ENCODE measurements around the gene JDP2. TPM values are rescaled to one million over a fixed set of nuclear protein-coding genes. Genes with fewer than 3 reads are reported as not detected.

The JDP2 gene
- total RNA-seq, 1 experiment from 2014 or later = 23.3 TPM

- TF ChIP-seq CTCF (IDR thresholded peaks at IDR 0.05) (no peak), NR2C2 (CRISPR knock-in tag; IDR thresholded peaks at IDR 0.05) (no peak), MAX (CRISPR knock-in tag; IDR thresholded peaks at IDR 0.05) (0 out of 2 replicates have a peak, but pooled peaks have one; percentile 20), TCF7 (CRISPR knock-in tag; IDR thresholded peaks at IDR 0.05; ENCODE audit: low read depth) (no peak), ZNF219 (CRISPR knock-in tag; IDR thresholded peaks at IDR 0.05; ENCODE audit: borderline replicate concordance) (no peak), ZNF263 (CRISPR knock-in tag; IDR thresholded peaks at IDR 0.05; ENCODE audit: low read depth) (no peak), ZNF138 (CRISPR knock-in tag; conservative IDR thresholded peaks at IDR 0.05) (no peak), ZSCAN18 (CRISPR knock-in tag; IDR thresholded peaks at IDR 0.05) (no peak), TEAD4 (CRISPR knock-in tag; IDR thresholded peaks at IDR 0.05) (no peak), ATF1 (CRISPR knock-in tag; IDR thresholded peaks at IDR 0.05) (no peak), ERG (CRISPR knock-in tag; IDR thresholded peaks at IDR 0.05) (no peak), ARID4B (CRISPR knock-in tag; IDR thresholded peaks at IDR 0.05; ENCODE audit: borderline replicate concordance) (no peak), ZNF121 (CRISPR knock-in tag; IDR thresholded peaks at IDR 0.05) (no peak), EMX1 (CRISPR knock-in tag; IDR thresholded peaks at IDR 0.05) (no peak), ESRRA (CRISPR knock-in tag; IDR thresholded peaks at IDR 0.05; ENCODE audit: borderline replicate concordance) (no peak), IRF1 (CRISPR knock-in tag; IDR thresholded peaks at IDR 0.05) (no peak), NFYB (CRISPR knock-in tag; conservative IDR thresholded peaks at IDR 0.05; ENCODE audit: low read depth) (no peak), OVOL2 (CRISPR knock-in tag; IDR thresholded peaks at IDR 0.05; ENCODE audit: borderline replicate concordance) (no peak), FOXJ3 (CRISPR knock-in tag; IDR thresholded peaks at IDR 0.05; ENCODE audit: borderline replicate concordance) (no peak), FOXP1 (CRISPR knock-in tag; IDR thresholded peaks at IDR 0.05; ENCODE audit: borderline replicate concordance) (peak; percentile 58; the same call in 1 of the 2 replicates), MYBL2 (CRISPR knock-in tag; IDR thresholded peaks at IDR 0.05) (no peak), ZNF281 (CRISPR knock-in tag; IDR thresholded peaks at IDR 0.05) (peak; percentile 91), PREB (CRISPR knock-in tag; IDR thresholded peaks at IDR 0.05; ENCODE audit: borderline replicate concordance) (no peak)
Observed at GRCh38 chr14:75418850-75419768, 8.7 kb upstream of the JDP2 start (continued).
